A673 (cell line): ENCODE data around the gene CDYL. TPM values are rescaled to one million over a fixed set of nuclear protein-coding genes. Genes with fewer than 3 reads are reported as not detected.

Experiments
- BruUV-seq: library from RNA; stranded (reverse); fragments of 400-500 nt; replicated peaks from 2 replicates; lab custom pipeline; 2021; lab: Mats Ljungman, UMichigan
- CTCF ChIA-PET: fragments of 300-600 bp; sonication (Branson Sonifier 250); formaldehyde crosslinking; loops from one replicate; lab custom pipeline; 2022; ENCODE audit warnings: antibody characterized with exemption; lab: Charles Lee
- POLR2A ChIA-PET: fragments of 300-600 bp; sonication (Branson Sonifier 250); formaldehyde crosslinking; loops from one replicate; lab custom pipeline; 2022; ENCODE audit warnings: antibody characterized with exemption; ENCODE audit not compliant: low non-redundant PET; lab: Charles Lee
- DNase-seq: peaks from one replicate; pipeline ENCODE4 v3.0.0-alpha.2; 2015; ENCODE audit warnings: low spot score
- H3K27ac ChIP-seq: fragments of 200-600 bp; sonication (generic); 2 replicates; pipeline ENCODE4 v1.5.1; 2016; ENCODE audit warnings: mixed run types, low read depth, mild to moderate bottlenecking, mixed read lengths, antibody characterized with exemption, low read length; ENCODE audit not compliant: poor library complexity, severe bottlenecking
- H3K27me3 ChIP-seq: fragments of 200-600 bp; sonication (generic); replicated peaks from 2 replicates; pipeline ENCODE4 v1.6.1; 2017; ENCODE audit warnings: mixed run types, low read depth, mild to moderate bottlenecking, mixed read lengths, antibody characterized with exemption, low read length; ENCODE audit not compliant: insufficient read depth, poor library complexity
- H3K36me3 ChIP-seq: fragments of 200-600 bp; sonication (generic); 2 replicates; pipeline ENCODE4 v1.6.1; 2016; ENCODE audit warnings: mixed run types, mild to moderate bottlenecking, mixed read lengths, antibody characterized with exemption, low read length; ENCODE audit not compliant: insufficient read depth, poor library complexity, severe bottlenecking
- H3K4me1 ChIP-seq: fragments of 200-600 bp; sonication (generic); 2 replicates; pipeline ENCODE4 v1.6.1; 2017; ENCODE audit warnings: mixed run types, mild to moderate bottlenecking, mixed read lengths, antibody characterized with exemption, low read length; ENCODE audit not compliant: insufficient read depth, poor library complexity, severe bottlenecking
- H3K4me3 ChIP-seq: fragments of 200-600 bp; sonication (generic); 2 replicates; pipeline ENCODE4 v1.5.1; 2016; ENCODE audit warnings: low read depth, mixed run types, mild to moderate bottlenecking, mixed read lengths, low read length; ENCODE audit not compliant: poor library complexity, severe bottlenecking
- H3K9me3 ChIP-seq: fragments of 200-600 bp; sonication (generic); 2 replicates; pipeline ENCODE4 v1.6.1; 2016; ENCODE audit warnings: mixed run types, low read depth, mild to moderate bottlenecking, mixed read lengths, antibody characterized with exemption, low read length; ENCODE audit not compliant: poor library complexity, severe bottlenecking
- EZH2 ChIP-seq: fragments of 200-600 bp; sonication (generic); IDR thresholded peaks from 2 replicates; pipeline ENCODE4 v1.6.1; 2017; ENCODE audit warnings: borderline replicate concordance, low read depth, mild to moderate bottlenecking, mixed read lengths, antibody characterized with exemption, low read length; ENCODE audit not compliant: poor library complexity, severe bottlenecking
- intact Hi-C: fragments of 100-400 bp; cut with micrococcal nuclease; formaldehyde crosslinking; loops from one replicate; pipeline ENCODE4 v1.10.0; 2022; ENCODE audit not compliant: unreplicated experiment
- total RNA-seq: library from RNA; stranded (reverse); gene quantifications from 2 replicates; pipeline ENCODE4 v1.2.3, GENCODE V29; 2021
- TF ChIP-seq, protein P1 (sequence below): fragments of 300-800, 200-600 bp; sonication (generic); conservative IDR thresholded peaks from 2 replicates; pipeline ENCODE4 v1.5.1; 2017; ENCODE audit warnings: low read depth, mild to moderate bottlenecking, antibody characterized with exemption, low read length, moderate library complexity, mixed read lengths

CDYL gene
- total RNA-seq, 1 experiment from 2014 or later: 57.6 TPM

DNA sequence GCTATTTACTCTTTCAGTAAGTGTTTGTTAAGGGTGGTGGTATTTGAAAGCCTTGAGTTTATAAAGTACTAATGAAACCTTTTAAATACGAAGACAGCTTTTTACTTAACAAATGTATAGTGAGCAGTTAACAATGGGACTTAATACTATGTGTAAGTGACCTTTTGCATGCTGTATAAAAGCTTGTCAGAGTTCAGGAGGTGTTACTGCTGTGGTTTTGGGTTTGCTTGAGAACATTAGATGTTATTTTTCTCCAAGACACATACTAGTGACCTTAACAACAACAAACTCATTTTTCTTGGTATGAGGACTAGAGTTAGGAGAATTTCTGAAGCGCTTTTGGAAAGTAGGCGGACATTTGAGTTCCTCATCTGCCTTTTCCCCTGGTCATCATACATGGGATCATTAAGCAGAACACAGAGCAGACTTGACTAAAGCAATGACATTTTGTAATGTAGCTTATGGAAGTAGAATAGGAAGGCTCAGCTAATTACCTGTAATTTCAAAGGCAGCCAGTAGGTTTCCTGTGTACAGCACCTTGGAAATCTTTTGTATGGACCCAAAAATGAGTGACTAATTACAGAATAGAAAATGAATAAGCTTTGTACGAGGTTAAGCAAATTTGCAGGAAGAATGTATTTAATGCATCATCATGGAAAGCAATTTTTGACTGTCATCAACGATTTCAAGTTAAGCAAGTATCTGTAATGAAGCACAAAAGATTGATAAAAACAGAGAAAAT lies 14.1 kb downstream of the CDYL start:
- ChIA-PET POLR2A (interaction anchor here (0.6 kb wide), 1 partner anchor 15 kb away, joined by 5 read pairs; no protein-coding TSS in a partner anchor), CTCF (no interaction called here)
- Histone ChIP-seq H3K4me1 (peaks cover 7% of the 10 kb centered on the region), H3K27ac (no peak overlapping the region), H3K4me3 (no peak overlapping the region), H3K27me3 (no peaks in the 10 kb centered on the region), H3K36me3 (no peaks in the 10 kb centered on the region), H3K9me3 (no peaks in the 10 kb centered on the region)
- intact Hi-C loops: no loop called here
- no peak for TF ChIP-seq EZH2
- TF ChIP-seq, protein P1, sequence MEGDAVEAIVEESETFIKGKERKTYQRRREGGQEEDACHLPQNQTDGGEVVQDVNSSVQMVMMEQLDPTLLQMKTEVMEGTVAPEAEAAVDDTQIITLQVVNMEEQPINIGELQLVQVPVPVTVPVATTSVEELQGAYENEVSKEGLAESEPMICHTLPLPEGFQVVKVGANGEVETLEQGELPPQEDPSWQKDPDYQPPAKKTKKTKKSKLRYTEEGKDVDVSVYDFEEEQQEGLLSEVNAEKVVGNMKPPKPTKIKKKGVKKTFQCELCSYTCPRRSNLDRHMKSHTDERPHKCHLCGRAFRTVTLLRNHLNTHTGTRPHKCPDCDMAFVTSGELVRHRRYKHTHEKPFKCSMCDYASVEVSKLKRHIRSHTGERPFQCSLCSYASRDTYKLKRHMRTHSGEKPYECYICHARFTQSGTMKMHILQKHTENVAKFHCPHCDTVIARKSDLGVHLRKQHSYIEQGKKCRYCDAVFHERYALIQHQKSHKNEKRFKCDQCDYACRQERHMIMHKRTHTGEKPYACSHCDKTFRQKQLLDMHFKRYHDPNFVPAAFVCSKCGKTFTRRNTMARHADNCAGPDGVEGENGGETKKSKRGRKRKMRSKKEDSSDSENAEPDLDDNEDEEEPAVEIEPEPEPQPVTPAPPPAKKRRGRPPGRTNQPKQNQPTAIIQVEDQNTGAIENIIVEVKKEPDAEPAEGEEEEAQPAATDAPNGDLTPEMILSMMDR: peak; percentile 31; the same call in 1 of the 2 replicates
- BruUV-seq: no TSS peak
- DNase-seq: no peak

- Histone ChIP-seq H3K27ac (no peak overlapping the region), H3K9me3 (no peaks in the 10 kb centered on the region), H3K27me3 (no peaks in the 10 kb centered on the region), H3K4me1 (no peaks in the 10 kb centered on the region), H3K4me3 (no peak overlapping the region), H3K36me3 (no peaks in the 10 kb centered on the region)
- DNase-seq: no peak
- POLR2A ChIA-PET: no interaction called here
- TF ChIP-seq, protein P1: no peak
- no peak for TF ChIP-seq EZH2
- CTCF ChIA-PET: no interaction called here
- BruUV-seq: no TSS peak
- intact Hi-C loops: no loop called here
Measured at GRCh38 chr6:4794140-4794707, 18.0 kb downstream of the CDYL start.

DNA sequence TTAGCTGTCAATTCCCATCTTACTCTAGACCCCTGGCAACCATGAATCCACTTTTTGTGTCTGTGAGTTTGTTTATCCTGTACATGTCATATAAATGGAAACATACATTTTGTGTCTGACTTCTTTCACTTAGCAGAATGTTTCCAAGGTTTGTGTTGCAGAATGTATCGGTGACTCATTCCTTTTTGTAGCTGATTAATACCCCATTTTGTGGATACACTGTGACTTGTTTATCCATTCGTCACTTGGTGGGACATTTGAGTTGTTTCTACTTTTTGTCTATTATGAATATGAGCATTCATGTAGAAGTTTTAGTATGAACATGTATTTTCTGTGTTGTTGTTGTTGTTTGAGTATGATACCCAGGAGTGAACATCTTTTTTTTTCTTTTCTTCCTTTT lies 21.4 kb downstream of the CDYL start:
- no peak overlapping the region for H3K4me3 ChIP-seq
- TF ChIP-seq, protein P1: no peak
- no peak for DNase-seq
- no peaks in the 10 kb centered on the region for H3K36me3 ChIP-seq
- no TSS peak for BruUV-seq
- no peaks in the 10 kb centered on the region for H3K9me3 ChIP-seq
- H3K4me1 ChIP-seq: no peaks in the 10 kb centered on the region
- H3K27me3 ChIP-seq: no peaks in the 10 kb centered on the region
- ChIA-PET POLR2A (no interaction called here), CTCF (no interaction called here)
- H3K27ac ChIP-seq: no peak overlapping the region
- intact Hi-C loops: no loop called here
